H9 (cell line): Measurements from ENCODE around the gene KRT84. TPM values are rescaled to one million over a fixed set of nuclear protein-coding genes. Genes with fewer than 3 reads are reported as not detected.

Source experiments
- DNase-seq: peaks from one replicate; pipeline ENCODE4 v3.0.0-alpha.2; 2017
- H2AFZ ChIP-seq: one replicate; pipeline ENCODE4 v1.6.1; 2013; ENCODE audit warnings: mild to moderate bottlenecking, low read length, control low read depth, moderate library complexity
- H2AK5ac ChIP-seq: 2 replicates; pipeline ENCODE4 v1.6.1; 2013; ENCODE audit warnings: low read length, control low read depth, mixed read lengths; ENCODE audit not compliant: insufficient read length
- H2BK120ac ChIP-seq: one replicate; pipeline ENCODE4 v1.6.1; 2013; ENCODE audit warnings: low read depth, mild to moderate bottlenecking, low read length, control low read depth, inconsistent platforms; ENCODE audit not compliant: poor library complexity, severe bottlenecking
- H2BK12ac ChIP-seq: 2 replicates; pipeline ENCODE4 v1.6.1; 2013; ENCODE audit warnings: low read length, control low read depth, mixed read lengths, low read depth; ENCODE audit not compliant: insufficient read length
- H2BK15ac ChIP-seq: 2 replicates; pipeline ENCODE4 v1.6.1; 2013; ENCODE audit warnings: low read depth, low read length, control low read depth
- H2BK20ac ChIP-seq: one replicate; pipeline ENCODE4 v1.6.1; 2013; ENCODE audit warnings: low read depth, mild to moderate bottlenecking, low read length, control low read depth, inconsistent platforms; ENCODE audit not compliant: poor library complexity, severe bottlenecking
- H2BK5ac ChIP-seq: 2 replicates; pipeline ENCODE4 v1.6.1; 2013; ENCODE audit warnings: low read length, control low read depth, mixed read lengths; ENCODE audit not compliant: insufficient read length
- H3K14ac ChIP-seq: 2 replicates; pipeline ENCODE4 v1.6.1; 2013; ENCODE audit warnings: low read length, control low read depth; ENCODE audit not compliant: insufficient read depth
- H3K18ac ChIP-seq: 2 replicates; pipeline ENCODE4 v1.6.1; 2013; ENCODE audit warnings: low read depth, mild to moderate bottlenecking, mixed read lengths, low read length, control low read depth; ENCODE audit not compliant: insufficient read length
- H3K23ac ChIP-seq: 2 replicates; pipeline ENCODE4 v1.6.1; 2013; ENCODE audit warnings: low read length, control low read depth, mixed read lengths, low read depth; ENCODE audit not compliant: insufficient read length
- H3K23me2 ChIP-seq: 2 replicates; pipeline ENCODE4 v1.6.1; 2013; ENCODE audit warnings: low read depth, mild to moderate bottlenecking, mixed read lengths, low read length, control low read depth; ENCODE audit not compliant: insufficient read length, poor library complexity, severe bottlenecking
- H3K27ac ChIP-seq: 2 replicates; pipeline ENCODE4 v1.5.1; 2013; ENCODE audit warnings: low read length, control low read depth, mixed read lengths, low read depth; ENCODE audit not compliant: insufficient read length
- H3K27me3 ChIP-seq: 2 replicates; pipeline ENCODE4 v1.6.1; 2013; ENCODE audit warnings: low read length, control low read depth, inconsistent platforms; ENCODE audit not compliant: insufficient read depth
- H3K4ac ChIP-seq: 2 replicates; pipeline ENCODE4 v1.6.1; 2013; ENCODE audit warnings: low read depth, mild to moderate bottlenecking, control low read depth, inconsistent platforms, low read length, moderate library complexity
- H3K4me1 ChIP-seq: 2 replicates; pipeline ENCODE4 v1.6.1; 2013; ENCODE audit warnings: low read length, control low read depth, inconsistent platforms; ENCODE audit not compliant: insufficient read depth
- H3K4me2 ChIP-seq: 2 replicates; pipeline ENCODE4 v1.6.1; 2013; ENCODE audit warnings: low read length, control low read depth, mixed read lengths; ENCODE audit not compliant: insufficient read length, insufficient read depth
- H3K56ac ChIP-seq: 2 replicates; pipeline ENCODE4 v1.6.1; 2013; ENCODE audit warnings: low read depth, mild to moderate bottlenecking, mixed read lengths, low read length, control low read depth; ENCODE audit not compliant: insufficient read length
- H3K79me1 ChIP-seq: 2 replicates; pipeline ENCODE4 v1.6.1; 2013; ENCODE audit warnings: low read depth, mild to moderate bottlenecking, moderate library complexity, low read length, control low read depth, inconsistent platforms; ENCODE audit not compliant: insufficient read depth, poor library complexity, severe bottlenecking
- H3K79me2 ChIP-seq: 2 replicates; pipeline ENCODE4 v1.6.1; 2013; ENCODE audit warnings: low read length, control low read depth, inconsistent platforms; ENCODE audit not compliant: insufficient read depth
- H3K9ac ChIP-seq: 2 replicates; pipeline ENCODE4 v1.6.1; 2013; ENCODE audit warnings: low read length, control low read depth, mixed read lengths; ENCODE audit not compliant: insufficient read length; ENCODE audit errors: extremely low read depth
- H3K9me3 ChIP-seq: one replicate; pipeline ENCODE4 v1.6.1; 2013; ENCODE audit warnings: low read depth, low read length, inconsistent platforms; ENCODE audit not compliant: control insufficient read depth
- H3T11ph ChIP-seq: one replicate; pipeline ENCODE4 v1.6.1; 2013; ENCODE audit warnings: mild to moderate bottlenecking, low read length, control low read depth, inconsistent platforms
- H4K20me1 ChIP-seq: one replicate; pipeline ENCODE4 v1.6.1; 2013; ENCODE audit not compliant: control insufficient read depth, insufficient read length, insufficient read depth
- H4K5ac ChIP-seq: 2 replicates; pipeline ENCODE4 v1.6.1; 2013; ENCODE audit warnings: low read depth, mild to moderate bottlenecking, mixed read lengths, low read length, control low read depth; ENCODE audit not compliant: insufficient read length
- H4K8ac ChIP-seq: replicated peaks from 2 replicates; pipeline ENCODE4 v1.6.1; 2013; ENCODE audit warnings: low read length, control low read depth, mixed read lengths, low read depth; ENCODE audit not compliant: insufficient read length
- H4K91ac ChIP-seq: 2 replicates; pipeline ENCODE4 v1.6.1; 2013; ENCODE audit warnings: low read depth, mild to moderate bottlenecking, moderate library complexity, mixed read lengths, low read length, control low read depth; ENCODE audit not compliant: insufficient read length
- H3K27ac Mint-ChIP-seq, 3 experiments: 2 replicates in 2 of 3; 3 replicates in 1 of 3; pipeline ENCODE4 v1.8.0; 2020 to 2021; ENCODE audit warnings: mixed read lengths in 3 of 3, mild to moderate bottlenecking in 1 of 3, moderate library complexity in 1 of 3
- H3K27me3 Mint-ChIP-seq: 2 replicates; pipeline ENCODE4 v1.8.0; 2021; ENCODE audit warnings: low read depth, mild to moderate bottlenecking, moderate library complexity, mixed read lengths
- H3K36me3 Mint-ChIP-seq, 3 experiments: 2 replicates in 2 of 3; 3 replicates in 1 of 3; pipeline ENCODE4 v1.8.0; 2020 to 2021; ENCODE audit warnings: low read depth in 3 of 3, mixed read lengths in 3 of 3; ENCODE audit not compliant: insufficient read depth in 1 of 3
- H3K4me1 Mint-ChIP-seq, 2 experiments: 2 replicates each; pipeline ENCODE4 v1.8.0; 2020; ENCODE audit warnings: mixed read lengths in 2 of 2
- H3K4me3 Mint-ChIP-seq, 2 experiments: 2 replicates in 1 of 2; 3 replicates in 1 of 2; pipeline ENCODE4 v1.8.0; 2020 to 2021; ENCODE audit warnings: mild to moderate bottlenecking in 2 of 2, mixed read lengths in 2 of 2, moderate library complexity in 1 of 2
- H3K9me3 Mint-ChIP-seq, 2 experiments: 2 replicates in 1 of 2; 3 replicates in 1 of 2; pipeline ENCODE4 v1.8.0; 2020; ENCODE audit warnings: mild to moderate bottlenecking in 2 of 2, mixed read lengths in 2 of 2, moderate library complexity in 1 of 2
- WGBS: extraction: QIAGEN DNeasy Blood & Tissue Kit; methylation state at CpG from one replicate; pipeline ENCODE4 v1.1.7; 2013; ENCODE audit warnings: missing lambda C conversion rate, low lambda C conversion rate, mixed read lengths; ENCODE audit not compliant: insufficient read length; ENCODE audit errors: extremely low coverage; 5-methylcytosine and 5-hydroxymethylcytosine counted together
- total RNA-seq: library from RNA; stranded (reverse); gene quantifications from 2 replicates; pipeline ENCODE4 v1.2.1, GENCODE V29; 2021
- TF ChIP-seq, protein P1 (sequence below): fragments of 200-600 bp; sonication (generic); conservative IDR thresholded peaks from 3 replicates; pipeline ENCODE4 v1.8.0; 2021; ENCODE audit warnings: antibody characterized with exemption, mild to moderate bottlenecking

Gene KRT84
- total RNA-seq, 1 experiment from 2014 or later = not detected

DNA sequence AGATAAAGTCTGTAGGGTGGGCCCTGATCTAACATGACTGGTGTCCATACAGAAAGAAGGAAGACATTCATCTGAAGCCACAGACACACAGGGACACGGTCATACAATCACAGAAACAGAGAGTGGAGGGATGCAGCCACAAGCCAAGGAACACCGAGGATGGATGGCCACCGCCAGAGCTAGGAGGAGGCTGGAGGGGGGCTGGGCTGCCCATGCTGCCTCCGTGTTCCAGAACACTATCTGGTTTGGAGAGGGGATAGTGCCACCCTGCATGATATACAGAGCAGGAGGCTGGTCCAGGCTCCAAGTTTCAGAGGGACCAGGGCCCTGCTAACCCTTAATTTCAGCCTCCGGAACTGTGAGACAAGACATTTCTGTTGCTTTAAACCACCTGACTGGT, 40.0 kb upstream of the KRT84 start:
- Histone ChIP-seq H3K27ac (no peak overlapping the region), H3K4ac (no peak overlapping the region), H3K27me3 (no peaks in the 10 kb centered on the region), H3K23me2 (no peaks in the 10 kb centered on the region), H3K79me2 (peaks cover 2% of the 10 kb centered on the region; the same call in 1 of the 2 replicates), H3K4me1 (no peaks in the 10 kb centered on the region), H2AFZ (no peak overlapping the region), H4K5ac (no peak overlapping the region), H3K79me1 (no peaks in the 10 kb centered on the region), H4K20me1 (no peaks in the 10 kb centered on the region), H4K91ac (no peak overlapping the region), H4K8ac (no peak overlapping the region), H3K4me2 (no peak overlapping the region), H3K18ac (no peak overlapping the region), H2BK120ac (no peak overlapping the region), H2BK12ac (no peak overlapping the region), H3K9me3 (no peaks in the 10 kb centered on the region), H2BK5ac (no peak overlapping the region), H3K9ac (no peak overlapping the region), H2AK5ac (no peak overlapping the region), H2BK15ac (no peak overlapping the region), H2BK20ac (no peak overlapping the region), H3K56ac (no peak overlapping the region), H3K23ac (no peak overlapping the region), H3T11ph (no peak overlapping the region), H3K14ac (no peak overlapping the region; the same call in 1 of the 2 replicates)
- no peak for DNase-seq
- Mint-ChIP-seq H3K27ac (no peak overlapping the region), H3K27me3 (peaks cover 28% of the 10 kb centered on the region), H3K9me3 (no peaks in the 10 kb centered on the region), H3K4me3 (no peak overlapping the region), H3K4me1 (peaks cover 9 to 13% of the 10 kb centered on the region in 2 experiments; a peak in 3 of 4 replicates), H3K36me3 (no peaks in the 10 kb centered on the region)
- TF ChIP-seq, protein P1, sequence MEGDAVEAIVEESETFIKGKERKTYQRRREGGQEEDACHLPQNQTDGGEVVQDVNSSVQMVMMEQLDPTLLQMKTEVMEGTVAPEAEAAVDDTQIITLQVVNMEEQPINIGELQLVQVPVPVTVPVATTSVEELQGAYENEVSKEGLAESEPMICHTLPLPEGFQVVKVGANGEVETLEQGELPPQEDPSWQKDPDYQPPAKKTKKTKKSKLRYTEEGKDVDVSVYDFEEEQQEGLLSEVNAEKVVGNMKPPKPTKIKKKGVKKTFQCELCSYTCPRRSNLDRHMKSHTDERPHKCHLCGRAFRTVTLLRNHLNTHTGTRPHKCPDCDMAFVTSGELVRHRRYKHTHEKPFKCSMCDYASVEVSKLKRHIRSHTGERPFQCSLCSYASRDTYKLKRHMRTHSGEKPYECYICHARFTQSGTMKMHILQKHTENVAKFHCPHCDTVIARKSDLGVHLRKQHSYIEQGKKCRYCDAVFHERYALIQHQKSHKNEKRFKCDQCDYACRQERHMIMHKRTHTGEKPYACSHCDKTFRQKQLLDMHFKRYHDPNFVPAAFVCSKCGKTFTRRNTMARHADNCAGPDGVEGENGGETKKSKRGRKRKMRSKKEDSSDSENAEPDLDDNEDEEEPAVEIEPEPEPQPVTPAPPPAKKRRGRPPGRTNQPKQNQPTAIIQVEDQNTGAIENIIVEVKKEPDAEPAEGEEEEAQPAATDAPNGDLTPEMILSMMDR = no peak
- no CpG with 5 or more reads among the region's 5 CpGs for WGBS
